HG02885 (cell line): ENCODE data around the gene SPP2.

ENCODE experiments used
- ATAC-seq: cut with Tn5 transposase; IDR thresholded peaks from one replicate; pipeline ENCODE4 v1.9.1; 2021; ENCODE audit warnings: mild to moderate bottlenecking; ENCODE audit not compliant: unreplicated experiment, poor library complexity

Gene SPP2

DNA sequence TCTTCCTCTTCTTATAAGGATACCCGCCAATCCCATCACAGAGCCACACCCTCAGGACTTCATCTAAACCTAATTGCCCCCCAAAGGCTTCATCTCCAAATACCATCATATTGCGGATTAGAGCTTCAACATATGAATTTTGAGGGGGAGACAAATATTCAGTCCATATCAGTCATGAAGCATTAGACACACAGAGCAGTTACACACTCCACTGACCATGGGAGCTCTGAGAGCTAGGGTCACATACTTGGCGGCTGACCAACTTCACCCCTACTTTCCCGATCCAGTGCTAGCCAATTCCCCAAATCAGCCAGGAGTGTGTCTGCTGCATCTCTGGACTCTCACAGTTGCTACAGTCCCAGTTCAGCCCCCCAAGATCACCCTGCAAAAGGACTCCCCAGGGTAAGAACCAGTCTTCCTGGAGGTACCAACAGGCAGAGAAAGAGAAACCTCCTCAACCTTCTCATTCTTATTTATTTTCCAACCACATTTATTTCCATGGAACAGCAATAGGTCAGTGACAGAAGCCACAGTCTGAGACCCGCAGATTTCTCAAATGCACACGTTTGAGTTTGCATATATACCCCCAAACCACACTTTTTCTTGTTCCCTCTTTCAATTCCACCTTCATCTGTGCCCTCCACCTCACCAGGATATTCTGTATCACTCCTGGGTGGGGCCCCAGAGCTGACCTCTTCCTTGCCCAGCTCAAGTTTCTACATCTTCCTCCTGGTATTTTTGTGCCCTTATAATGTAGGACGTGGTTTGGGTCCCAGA is 33.3 kb downstream of the SPP2 start:
- no peak for ATAC-seq

- ATAC-seq, result no peak
Measured at GRCh38 chr2:234091432-234091879, 41.0 kb downstream of the SPP2 start.

GRCh38 chr2:234091883-234092282 is 41.4 kb downstream of the SPP2 start:
- no peak for ATAC-seq

GRCh38 chr2:234092344-234092743 is 41.8 kb downstream of the SPP2 start:
- ATAC-seq, result no peak

- ATAC-seq, result no peak
Measured at GRCh38 chr2:234095301-234095700, 44.8 kb downstream of the SPP2 start.

DNA sequence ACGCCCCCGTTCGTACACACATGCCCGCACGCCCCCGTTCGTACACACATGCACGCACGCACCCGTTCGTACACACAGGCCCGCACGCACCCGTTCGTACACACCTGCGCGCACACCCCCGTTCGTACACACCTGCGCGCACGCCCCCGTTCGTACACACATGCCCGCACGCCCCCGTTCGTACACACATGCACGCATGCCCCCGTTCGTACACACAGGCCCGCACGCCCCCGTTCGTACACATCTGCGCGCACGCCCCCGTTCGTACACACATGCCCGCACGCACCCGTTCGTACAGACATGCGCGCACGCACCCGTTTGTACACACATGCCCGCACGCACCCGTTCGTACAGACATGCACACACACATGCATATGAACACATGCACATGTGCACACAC is 45.7 kb downstream of the SPP2 start:
- ATAC-seq, result no peak

DNA sequence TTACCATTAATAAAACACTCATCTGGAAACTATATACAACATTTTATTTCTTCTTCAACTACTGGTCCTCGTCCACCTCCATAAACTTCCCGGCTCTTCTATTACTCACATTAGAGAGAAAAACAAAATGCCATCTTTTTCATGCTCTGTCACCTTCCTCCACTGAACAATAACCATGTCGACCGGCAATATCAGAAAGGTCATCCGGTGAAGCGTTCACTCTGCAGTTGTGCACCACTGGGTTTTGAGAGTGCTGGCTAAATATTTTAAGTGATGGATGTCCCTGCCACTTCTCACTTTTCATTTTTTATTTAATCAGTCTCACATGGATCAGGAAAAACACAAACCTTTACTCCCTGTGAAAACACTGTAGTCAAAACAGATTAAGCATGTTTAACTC is 48.2 kb downstream of the SPP2 start:
- no peak for ATAC-seq

DNA sequence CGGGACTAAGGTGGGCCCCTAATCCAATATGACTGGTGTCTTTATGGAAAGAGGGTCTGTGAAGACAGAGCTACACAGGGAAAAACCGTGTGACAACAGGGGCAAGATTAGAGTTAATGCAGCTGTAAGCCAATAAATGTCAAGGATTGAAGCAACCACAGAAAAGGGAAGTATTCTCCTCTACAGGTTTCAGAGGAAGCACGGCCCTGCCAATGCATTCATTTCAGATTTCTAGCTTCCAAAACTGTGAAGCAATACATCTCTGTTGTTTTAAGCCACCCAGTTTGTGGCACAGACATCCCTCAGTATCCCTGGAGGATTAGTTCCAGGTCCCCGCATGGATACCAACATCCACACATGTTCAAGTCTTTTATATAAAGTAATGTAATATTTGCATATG is 48.8 kb downstream of the SPP2 start:
- no peak for ATAC-seq

DNA sequence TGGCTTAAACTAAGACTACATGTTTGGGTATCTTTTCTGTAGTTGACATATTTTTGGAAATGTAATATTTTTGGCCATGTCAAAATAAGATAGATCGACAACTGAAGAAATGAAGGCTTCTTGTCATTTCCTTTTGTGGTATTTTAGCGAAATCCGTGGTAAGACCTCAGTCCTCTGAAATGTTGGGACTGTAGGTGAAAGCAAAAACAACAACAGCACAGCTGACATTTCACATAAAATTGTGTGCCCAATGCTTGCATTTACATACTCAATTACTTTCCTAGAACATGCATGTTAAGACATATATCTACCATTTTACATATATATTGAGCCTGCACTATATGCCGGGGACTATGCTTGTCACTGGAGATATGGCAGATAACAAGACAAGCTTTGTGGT is 50.2 kb downstream of the SPP2 start:
- no peak for ATAC-seq

DNA sequence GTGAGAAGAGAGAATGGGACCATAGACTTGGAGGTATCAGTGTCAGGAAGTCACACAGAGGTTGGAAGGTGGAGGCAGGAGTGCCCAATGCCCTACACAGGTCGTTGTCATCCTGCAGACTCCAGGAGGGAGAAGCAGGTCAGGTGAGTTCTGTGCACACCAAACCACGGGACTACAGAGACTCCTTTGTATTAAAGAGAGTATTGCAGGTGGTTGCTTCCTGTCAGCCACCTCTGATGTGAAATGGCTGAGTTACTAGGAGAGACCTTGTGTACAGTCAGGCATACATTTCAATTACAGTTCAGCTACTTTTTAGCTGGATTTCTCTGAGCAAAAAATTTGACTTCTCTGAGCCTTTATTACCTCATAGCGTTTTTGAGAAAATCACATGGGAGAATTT is 51.6 kb downstream of the SPP2 start:
- no peak for ATAC-seq

DNA sequence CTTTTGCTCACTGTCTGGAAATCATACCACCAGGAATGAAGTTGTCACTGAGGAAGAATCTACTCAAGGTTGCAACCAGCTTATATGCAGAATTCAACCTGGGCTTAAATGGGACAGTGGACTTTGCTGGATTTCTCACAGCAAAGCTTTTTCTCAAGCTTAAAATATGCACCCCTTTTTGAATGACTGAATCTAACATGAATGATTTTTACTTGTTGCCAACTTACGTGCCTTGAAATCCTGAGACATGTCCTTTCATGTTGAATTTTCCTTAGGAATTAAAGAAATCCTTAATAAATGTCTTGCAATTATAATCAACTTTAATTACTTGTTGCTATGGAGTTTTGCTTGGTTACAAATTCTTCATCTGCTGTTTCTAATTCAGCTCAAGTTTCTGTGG is 57.4 kb downstream of the SPP2 start:
- no peak for ATAC-seq

- ATAC-seq, result no peak
Measured at GRCh38 chr2:234109321-234109720, 58.8 kb downstream of the SPP2 start.

- ATAC-seq, result no peak
Measured at GRCh38 chr2:234110219-234110618, 59.7 kb downstream of the SPP2 start.

DNA sequence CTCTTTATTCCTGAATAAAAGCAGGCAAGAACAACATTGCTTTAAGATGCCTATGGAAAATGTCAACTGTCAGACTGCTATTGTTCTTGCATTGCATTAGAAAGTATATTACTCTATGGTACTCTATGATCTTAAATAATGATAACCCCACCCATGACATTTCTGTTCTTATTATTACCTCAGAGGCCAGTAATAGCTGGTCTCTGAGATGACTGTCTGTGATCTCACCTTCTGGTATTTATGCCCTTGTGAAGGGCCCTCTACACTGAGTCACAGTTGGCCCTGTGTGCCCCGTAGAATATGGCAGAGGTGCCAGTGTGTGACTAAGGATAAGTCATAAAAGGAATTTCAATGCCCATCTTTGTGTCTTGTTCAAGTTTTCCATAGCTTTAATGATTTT is 61.0 kb downstream of the SPP2 start:
- no peak for ATAC-seq

DNA sequence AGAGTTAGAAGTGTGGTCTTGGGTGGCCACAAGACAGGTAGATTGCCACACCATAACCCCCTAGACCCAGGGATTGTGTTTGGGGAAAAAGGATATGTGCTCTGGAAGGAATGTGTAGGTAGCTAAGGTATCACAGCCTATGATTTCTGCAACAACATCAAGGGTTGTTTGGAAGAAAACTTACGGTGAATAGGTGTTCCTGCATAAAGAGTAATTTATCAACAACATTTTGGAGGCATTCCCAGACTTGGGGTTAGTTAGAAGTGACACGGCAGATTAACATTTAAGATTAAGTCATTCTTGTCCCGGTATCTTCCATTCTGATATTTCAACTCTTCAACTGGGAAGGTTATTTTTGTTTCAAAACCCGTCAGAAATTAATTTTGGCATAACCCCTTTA is 65.5 kb downstream of the SPP2 start:
- no peak for ATAC-seq

DNA sequence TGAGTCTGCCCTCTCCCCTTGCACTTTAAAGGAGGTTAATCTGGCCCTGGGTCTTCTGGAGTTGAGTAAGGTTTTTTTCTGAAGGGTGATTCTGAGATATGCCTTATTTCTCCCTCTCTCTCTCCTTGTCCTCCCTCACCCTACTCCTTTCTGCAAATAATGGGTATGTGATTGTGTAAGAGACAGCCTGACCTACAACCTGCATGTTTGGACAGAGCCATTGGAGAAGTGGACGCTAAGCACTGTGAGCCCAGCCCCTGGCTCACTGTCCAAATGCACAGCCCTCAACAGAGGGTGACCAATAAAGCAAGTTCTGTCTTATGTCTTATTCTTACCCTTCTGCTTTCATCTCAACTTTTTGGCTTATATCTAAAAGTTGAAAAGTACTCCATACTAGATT is 71.5 kb downstream of the SPP2 start:
- no peak for ATAC-seq

DNA sequence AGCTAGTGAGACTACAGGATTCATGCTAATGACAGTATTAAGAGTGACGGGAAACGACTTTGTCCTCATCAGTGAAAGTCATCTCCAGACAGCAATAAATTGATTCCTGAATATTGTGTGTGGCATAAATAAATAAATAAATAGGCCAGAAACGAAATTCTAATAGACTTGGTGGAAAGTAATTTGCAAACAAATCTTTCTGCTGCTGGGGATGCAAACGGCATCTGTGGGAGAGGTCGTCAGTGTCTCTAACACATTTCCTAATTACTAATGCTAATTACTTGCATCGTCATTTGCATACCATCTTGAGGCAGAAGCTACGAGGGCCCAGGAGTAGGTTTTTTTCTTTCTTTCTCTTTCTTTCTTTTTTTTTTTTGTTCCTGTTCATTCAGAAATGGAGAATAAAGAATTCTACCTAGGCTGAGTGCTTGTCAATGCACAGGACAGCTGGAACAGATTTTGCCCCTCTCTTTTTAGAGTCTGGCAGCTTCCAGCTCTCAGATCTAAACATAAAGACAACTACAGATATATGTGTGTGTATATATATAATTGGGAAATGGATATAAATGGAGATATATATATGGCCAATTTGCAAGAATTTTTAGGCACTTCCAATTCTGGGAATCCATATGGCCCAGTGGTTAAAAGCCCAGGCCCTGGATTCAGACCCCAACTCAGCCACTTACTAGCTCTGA is 75.1 kb downstream of the SPP2 start:
- ATAC-seq, result no peak

DNA sequence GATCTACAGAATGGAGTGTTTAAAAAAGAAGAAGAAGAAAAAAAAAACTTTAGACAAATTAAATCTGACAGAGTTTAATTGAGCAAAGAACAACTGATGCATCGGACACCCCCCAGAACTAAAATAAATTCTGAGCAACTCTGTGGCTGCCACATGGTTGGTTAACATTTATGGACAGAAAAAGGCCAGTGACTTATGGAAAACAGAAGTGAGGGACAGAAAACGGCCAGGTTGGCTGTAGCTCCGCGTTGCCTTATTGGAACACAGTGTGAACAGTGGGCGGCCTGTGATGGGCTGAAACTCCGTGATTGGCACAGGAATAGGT is 75.6 kb downstream of the SPP2 start:
- no peak for ATAC-seq
